ENCODE measurements around the gene IGLON5.

DNA sequence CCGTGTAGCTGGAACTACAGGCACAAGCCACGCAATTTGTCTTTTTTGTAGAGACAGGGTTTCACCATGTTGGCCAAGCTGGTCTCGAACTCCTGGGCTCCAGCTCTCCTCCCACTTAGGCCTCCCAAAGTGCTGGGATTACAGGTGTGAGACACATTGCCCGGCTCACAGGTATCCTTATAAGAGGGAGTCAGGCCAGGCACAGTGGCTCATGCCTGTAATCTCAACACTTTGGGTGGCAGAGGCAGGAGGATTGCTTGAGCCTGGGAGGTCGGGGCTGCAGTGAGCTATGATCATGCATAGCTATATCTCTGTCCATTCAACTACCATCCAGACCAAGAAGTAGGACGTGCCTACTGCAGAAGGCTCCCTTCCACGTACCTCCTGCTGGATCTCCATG is 10.2 kb upstream of the IGLON5 start:
- TF ChIP-seq, protein P1, sequence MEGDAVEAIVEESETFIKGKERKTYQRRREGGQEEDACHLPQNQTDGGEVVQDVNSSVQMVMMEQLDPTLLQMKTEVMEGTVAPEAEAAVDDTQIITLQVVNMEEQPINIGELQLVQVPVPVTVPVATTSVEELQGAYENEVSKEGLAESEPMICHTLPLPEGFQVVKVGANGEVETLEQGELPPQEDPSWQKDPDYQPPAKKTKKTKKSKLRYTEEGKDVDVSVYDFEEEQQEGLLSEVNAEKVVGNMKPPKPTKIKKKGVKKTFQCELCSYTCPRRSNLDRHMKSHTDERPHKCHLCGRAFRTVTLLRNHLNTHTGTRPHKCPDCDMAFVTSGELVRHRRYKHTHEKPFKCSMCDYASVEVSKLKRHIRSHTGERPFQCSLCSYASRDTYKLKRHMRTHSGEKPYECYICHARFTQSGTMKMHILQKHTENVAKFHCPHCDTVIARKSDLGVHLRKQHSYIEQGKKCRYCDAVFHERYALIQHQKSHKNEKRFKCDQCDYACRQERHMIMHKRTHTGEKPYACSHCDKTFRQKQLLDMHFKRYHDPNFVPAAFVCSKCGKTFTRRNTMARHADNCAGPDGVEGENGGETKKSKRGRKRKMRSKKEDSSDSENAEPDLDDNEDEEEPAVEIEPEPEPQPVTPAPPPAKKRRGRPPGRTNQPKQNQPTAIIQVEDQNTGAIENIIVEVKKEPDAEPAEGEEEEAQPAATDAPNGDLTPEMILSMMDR (optimal IDR thresholded peaks at IDR 0.05 in 1 of 3, IDR thresholded peaks at IDR 0.05 in 1 of 3, conservative IDR thresholded peaks at IDR 0.05 in 1 of 3; ENCODE audit: extremely low read depth in 1 of 3, insufficient read depth in 2 of 3, low read length in 3 of 3) = no peak
- TF ChIP-seq EZH2 (IDR thresholded peaks at IDR 0.05; ENCODE audit: low read length) = no peak
